ENCODE measurements around the gene CRLF1. TPM values are rescaled to one million over a fixed set of nuclear protein-coding genes. Genes with fewer than 3 reads are reported as not detected.

Gene CRLF1
- total RNA-seq, 1 experiment from 2014 or later: 16.2 TPM

DNA sequence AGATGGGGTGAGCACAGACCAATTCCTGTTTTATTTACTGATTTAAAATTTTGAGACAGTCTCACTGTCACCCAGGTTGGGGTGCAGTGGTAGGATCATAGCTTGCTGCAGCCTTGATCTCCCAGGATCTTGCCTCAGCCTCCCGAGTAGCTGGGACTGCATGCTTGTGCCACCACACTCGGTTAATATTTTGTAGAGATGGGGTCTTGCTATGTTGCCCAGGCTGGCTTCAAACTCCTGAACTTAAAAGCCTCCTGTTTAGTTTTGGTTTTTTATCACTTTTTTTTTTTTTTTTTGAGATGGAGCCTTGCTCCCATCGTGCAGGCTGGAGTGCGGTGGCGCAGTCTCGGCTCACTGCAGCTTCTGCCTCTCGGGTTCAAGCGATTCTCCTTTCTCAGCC lies 30.2 kb downstream of the CRLF1 start:
- H3K79me2 ChIP-seq (ENCODE audit: insufficient read depth, low read length): peaks cover 14% of the 10 kb centered on the region
- peaks cover 7% of the 10 kb centered on the region for H3K79me1 ChIP-seq (ENCODE audit: insufficient read depth, low read depth, low read length, poor library complexity, severe bottlenecking)
- H3K9ac ChIP-seq (ENCODE audit: extremely low read depth, insufficient read length, low read length): no peak overlapping the region
- no peak overlapping the region for H4K8ac ChIP-seq (replicated peaks; ENCODE audit: insufficient read length, low read depth, low read length)
- no peak overlapping the region for H3K4me3 Mint-ChIP-seq
- H3K4me1 ChIP-seq (ENCODE audit: insufficient read depth, low read length): peaks cover 8% of the 10 kb centered on the region; the same call in 1 of the 2 replicates
- WGBS (ENCODE audit: extremely low coverage, insufficient read length, low lambda C conversion rate): no CpG with 5 or more reads among the region's 8 CpGs
- no peak overlapping the region for H3K23ac ChIP-seq (ENCODE audit: insufficient read length, low read depth, low read length)
- no peaks in the 10 kb centered on the region for H3K27me3 ChIP-seq (ENCODE audit: insufficient read depth, low read length)
- H3K23me2 ChIP-seq (ENCODE audit: insufficient read length, low read depth, low read length, poor library complexity, severe bottlenecking): peaks cover 8% of the 10 kb centered on the region
- TF ChIP-seq CTCF (conservative IDR thresholded peaks at IDR 0.05): no peak
- H2AK5ac ChIP-seq (ENCODE audit: insufficient read length, low read length): no peak overlapping the region
- peaks cover 2% of the 10 kb centered on the region for H3K27me3 Mint-ChIP-seq (ENCODE audit: low read depth)
- H3K9me3 ChIP-seq (ENCODE audit: control insufficient read depth, low read depth, low read length): no peaks in the 10 kb centered on the region
- H3K4ac ChIP-seq (ENCODE audit: low read depth, low read length): no peak overlapping the region
- peaks cover 32 to 64% (median 40%) of the 10 kb centered on the region in 3 experiments for H3K36me3 Mint-ChIP-seq (ENCODE audit: insufficient read depth in 1 of 3, low read depth in 3 of 3)
- no peak overlapping the region for H3K14ac ChIP-seq (ENCODE audit: insufficient read depth, low read length)
- no peak overlapping the region for H3K56ac ChIP-seq (ENCODE audit: insufficient read length, low read depth, low read length)
- peaks cover 2% of the 10 kb centered on the region for H4K20me1 ChIP-seq (ENCODE audit: control insufficient read depth, insufficient read depth, insufficient read length)
- no peak for DNase-seq
- no peak overlapping the region for H2BK15ac ChIP-seq (ENCODE audit: low read depth, low read length)
- no peak overlapping the region for H4K5ac ChIP-seq (ENCODE audit: insufficient read length, low read depth, low read length)
- no peak overlapping the region for H2BK12ac ChIP-seq (ENCODE audit: insufficient read length, low read depth, low read length)
- no peak overlapping the region for H2BK120ac ChIP-seq (ENCODE audit: low read depth, low read length, poor library complexity, severe bottlenecking)
- no peak overlapping the region for H3K18ac ChIP-seq (ENCODE audit: insufficient read length, low read depth, low read length)
- no peaks in the 10 kb centered on the region for H3K9me3 Mint-ChIP-seq
- H3K27ac ChIP-seq (ENCODE audit: insufficient read length, low read depth, low read length): no peak overlapping the region
- H2AFZ ChIP-seq (ENCODE audit: low read length): no peak overlapping the region
- no peak overlapping the region for H3K4me2 ChIP-seq (ENCODE audit: insufficient read depth, insufficient read length, low read length)
- H3K27ac Mint-ChIP-seq: peak overlapping the region in 1 of 3 experiments; percentile 18; a peak in 1 of 7 replicates
- peaks cover 9 to 13% of the 10 kb centered on the region in 2 experiments for H3K4me1 Mint-ChIP-seq
- no peak overlapping the region for H4K91ac ChIP-seq (ENCODE audit: insufficient read length, low read depth, low read length)
- H2BK20ac ChIP-seq (ENCODE audit: low read depth, low read length, poor library complexity, severe bottlenecking): no peak overlapping the region
- no peak overlapping the region for H2BK5ac ChIP-seq (ENCODE audit: insufficient read length, low read length)
- no peak overlapping the region for H3T11ph ChIP-seq (ENCODE audit: low read length)

All from H9 (cell line).